K562 (cell line): ENCODE data around the gene GPR183.

Experiments used
- CTCF ChIP-seq, 3 experiments: IDR thresholded peaks in 2 of 3; conservative IDR thresholded peaks in 1 of 3; 2 replicates each; pipeline ENCODE4 v1.5.1; 2011 to 2012; ENCODE audit warnings: low read length in 3 of 3, mild to moderate bottlenecking in 3 of 3, control low read depth in 2 of 3, improper control_type of control experiment in 1 of 3, inconsistent platforms in 1 of 3, low read depth in 1 of 3, mixed read lengths in 1 of 3, moderate library complexity in 1 of 3; ENCODE audit not compliant: insufficient read depth in 2 of 3
- POLR2AphosphoS5 ChIP-seq: IDR thresholded peaks from 2 replicates; pipeline ENCODE4 v1.6.1; 2011; ENCODE audit warnings: mild to moderate bottlenecking, low read depth, low read length, moderate library complexity; ENCODE audit not compliant: control insufficient read depth, insufficient read depth
- STAT5B ChIP-seq: fragments of 250-450 bp; sonication (Bioruptor Pico); IDR thresholded peaks from 2 replicates; pipeline ENCODE4 v1.8.0; 2021; ENCODE audit warnings: mild to moderate bottlenecking, inconsistent platforms
- TCF15 ChIP-seq: fragments of 250-450 bp; sonication (Bioruptor Pico); IDR thresholded peaks from 2 replicates; pipeline ENCODE4 v1.8.0; 2022; ENCODE audit warnings: moderate library complexity, mild to moderate bottlenecking, inconsistent platforms

GRCh38 chr13:99351772-99352171 is 44.6 kb upstream of the GPR183 start:
- no peak for TF ChIP-seq POLR2AphosphoS5
- no peak for TF ChIP-seq TCF15 (CRISPR knock-in tag)
- no peak for TF ChIP-seq STAT5B (CRISPR knock-in tag)
- no peak for TF ChIP-seq CTCF (IDR thresholded peaks at IDR 0.05 in 2 of 3, conservative IDR thresholded peaks at IDR 0.05 in 1 of 3; ENCODE audit: insufficient read depth in 2 of 3, low read depth in 1 of 3, low read length in 3 of 3)
